ENCODE measurements around the gene VCL. TPM values are rescaled to one million over a fixed set of nuclear protein-coding genes. Genes with fewer than 3 reads are reported as not detected.

Gene VCL
- total RNA-seq, 2 experiments from 2014 or later = 18.5 to 19.7 TPM

GRCh38 chr10:73979141-73979808 lies 18.6 kb upstream of the VCL start:
- H3K4me1 Mint-ChIP-seq (ENCODE audit: low read depth) = peaks cover 15% of the 10 kb centered on the region
- no peaks in the 10 kb centered on the region for H3K9me3 Mint-ChIP-seq
- ChIA-PET POLR2A (no interaction called here), CTCF (interaction anchor here (0.6 to 0.7 kb wide), 2 partner anchors 21 to 172 kb away, joined by 3 to 4 read pairs; partner anchors contain the start of gene ADK)
- Histone ChIP-seq H3K9me3 (ENCODE audit: control insufficient read depth in 1 of 2, insufficient read depth in 1 of 2, low read length in 2 of 2) (peaks cover 0 to 4% of the 10 kb centered on the region in 2 experiments), H3K36me3 (ENCODE audit: insufficient read depth, low read length) (no peaks in the 10 kb centered on the region), H3K4me1 (ENCODE audit: insufficient read depth, low read length) (peaks cover 13% of the 10 kb centered on the region), H3K27me3 (ENCODE audit: control insufficient read depth in 1 of 2, insufficient read depth in 2 of 2, low read length in 2 of 2) (no peaks in the 10 kb centered on the region), H3K27ac (ENCODE audit: low read depth in 1 of 2, low read length in 2 of 2) (no peak overlapping the region), H3K4me3 (ENCODE audit: low read length) (no peak overlapping the region)
- intact Hi-C loops (cut with DNase I, micrococcal nuclease) = no loop called here
- H3K27ac Mint-ChIP-seq = no peak overlapping the region
- H3K27me3 Mint-ChIP-seq = no peaks in the 10 kb centered on the region
- TF ChIP-seq CTCF (IDR thresholded peaks at IDR 0.05) = no peak
- no peak overlapping the region for H3K4me3 Mint-ChIP-seq
- H3K36me3 Mint-ChIP-seq (ENCODE audit: low read depth) = no peaks in the 10 kb centered on the region
- ATAC-seq (ENCODE audit: poor library complexity) (no peak), DNase-seq (no peak)

GRCh38 chr10:73979809-73980433 lies 18.0 kb upstream of the VCL start:
- H3K4me3 Mint-ChIP-seq = no peak overlapping the region
- H3K36me3 Mint-ChIP-seq (ENCODE audit: low read depth) = no peaks in the 10 kb centered on the region
- H3K36me3 ChIP-seq (ENCODE audit: insufficient read depth, low read length) = no peaks in the 10 kb centered on the region
- no peak overlapping the region for H3K27ac ChIP-seq (ENCODE audit: low read depth in 1 of 2, low read length in 2 of 2)
- peaks cover 11% of the 10 kb centered on the region for H3K4me1 ChIP-seq (ENCODE audit: insufficient read depth, low read length)
- ChIA-PET CTCF (interaction anchor here (0.9 kb wide), 1 partner anchor 28 kb away, joined by 3 read pairs; no protein-coding TSS in a partner anchor), POLR2A (no interaction called here)
- no peaks in the 10 kb centered on the region for H3K27me3 ChIP-seq (ENCODE audit: control insufficient read depth in 1 of 2, insufficient read depth in 2 of 2, low read length in 2 of 2)
- H3K9me3 Mint-ChIP-seq = no peaks in the 10 kb centered on the region
- no peak overlapping the region for H3K27ac Mint-ChIP-seq
- H3K4me3 ChIP-seq (ENCODE audit: low read length) = no peak overlapping the region
- DNase-seq (no peak), ATAC-seq (ENCODE audit: poor library complexity) (no peak)
- TF ChIP-seq CTCF (IDR thresholded peaks at IDR 0.05) = no peak
- intact Hi-C loops (cut with DNase I, micrococcal nuclease) = no loop called here
- peaks cover 0 to 4% of the 10 kb centered on the region in 2 experiments for H3K9me3 ChIP-seq (ENCODE audit: control insufficient read depth in 1 of 2, insufficient read depth in 1 of 2, low read length in 2 of 2)
- peaks cover 9% of the 10 kb centered on the region for H3K4me1 Mint-ChIP-seq (ENCODE audit: low read depth)
- no peaks in the 10 kb centered on the region for H3K27me3 Mint-ChIP-seq

GRCh38 chr10:73981812-73982211 lies 16.1 kb upstream of the VCL start:
- Mint-ChIP-seq H3K9me3 (no peaks in the 10 kb centered on the region), H3K27ac (no peak overlapping the region), H3K4me1 (ENCODE audit: low read depth) (peaks cover 9% of the 10 kb centered on the region), H3K27me3 (no peaks in the 10 kb centered on the region), H3K36me3 (ENCODE audit: low read depth) (no peaks in the 10 kb centered on the region), H3K4me3 (no peak overlapping the region)
- Histone ChIP-seq H3K27me3 (ENCODE audit: control insufficient read depth in 1 of 2, insufficient read depth in 2 of 2, low read length in 2 of 2) (no peaks in the 10 kb centered on the region), H3K36me3 (ENCODE audit: insufficient read depth, low read length) (no peaks in the 10 kb centered on the region), H3K4me1 (ENCODE audit: insufficient read depth, low read length) (peaks cover 6% of the 10 kb centered on the region), H3K27ac (ENCODE audit: low read depth in 1 of 2, low read length in 2 of 2) (no peak overlapping the region), H3K4me3 (ENCODE audit: low read length) (no peak overlapping the region), H3K9me3 (ENCODE audit: control insufficient read depth in 1 of 2, insufficient read depth in 1 of 2, low read length in 2 of 2) (no peaks in the 10 kb centered on the region)
- ATAC-seq (ENCODE audit: poor library complexity) (no peak), DNase-seq (no peak)
- intact Hi-C loops (cut with DNase I, micrococcal nuclease) = no loop called here
- CTCF ChIA-PET = interaction anchor here (1.3 kb wide), 1 partner anchor 41 kb away, joined by 3 read pairs; no protein-coding TSS in a partner anchor
- no peak for TF ChIP-seq CTCF (IDR thresholded peaks at IDR 0.05)
- POLR2A ChIA-PET = no interaction called here

Data from CD4-positive, alpha-beta T cell (primary cell).